Anterior cingulate cortex (tissue), 58 donors: ENCODE data around the gene AGAP1.
A peak's percentile ranks its signal among the peaks of the same experiment; 100 is the strongest.
"Not testable (repeated sequence)": the region's sequence is repeated elsewhere in the genome, so short reads cannot be mapped to it uniquely, and the experiment has no call there.

Source experiments
- DNase-seq, 58 donors: peaks; one replicate each; lab custom pipeline; 2025; lab: John Stamatoyannopoulos, UW

The AGAP1 gene

DNA sequence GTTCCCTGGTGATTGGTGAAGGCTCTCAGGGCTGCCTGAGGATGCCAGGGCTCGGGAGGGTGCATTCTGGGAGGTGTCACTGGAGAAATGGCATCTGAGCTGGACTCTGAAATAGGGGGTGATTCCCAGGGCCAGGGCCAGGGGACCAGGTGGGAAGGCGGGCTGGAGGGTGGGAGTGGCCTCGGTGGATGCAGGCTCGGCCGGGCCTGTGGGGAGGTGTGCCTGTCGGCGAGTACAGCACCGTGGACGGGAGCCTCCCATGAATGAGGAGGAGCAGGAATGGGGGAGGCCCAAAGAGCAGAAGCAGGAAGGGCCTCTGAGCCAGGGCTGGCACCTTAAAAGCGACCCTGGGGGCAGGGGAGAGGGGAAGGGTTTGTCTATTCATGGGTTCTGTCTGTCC is 557.5 kb downstream of the AGAP1 start:
- no peak for DNase-seq

GRCh38 chr2:236051806-236052205 is 558.0 kb downstream of the AGAP1 start:
- no peak for DNase-seq

GRCh38 chr2:236052206-236052605 is 558.4 kb downstream of the AGAP1 start:
- no peak for DNase-seq

DNA sequence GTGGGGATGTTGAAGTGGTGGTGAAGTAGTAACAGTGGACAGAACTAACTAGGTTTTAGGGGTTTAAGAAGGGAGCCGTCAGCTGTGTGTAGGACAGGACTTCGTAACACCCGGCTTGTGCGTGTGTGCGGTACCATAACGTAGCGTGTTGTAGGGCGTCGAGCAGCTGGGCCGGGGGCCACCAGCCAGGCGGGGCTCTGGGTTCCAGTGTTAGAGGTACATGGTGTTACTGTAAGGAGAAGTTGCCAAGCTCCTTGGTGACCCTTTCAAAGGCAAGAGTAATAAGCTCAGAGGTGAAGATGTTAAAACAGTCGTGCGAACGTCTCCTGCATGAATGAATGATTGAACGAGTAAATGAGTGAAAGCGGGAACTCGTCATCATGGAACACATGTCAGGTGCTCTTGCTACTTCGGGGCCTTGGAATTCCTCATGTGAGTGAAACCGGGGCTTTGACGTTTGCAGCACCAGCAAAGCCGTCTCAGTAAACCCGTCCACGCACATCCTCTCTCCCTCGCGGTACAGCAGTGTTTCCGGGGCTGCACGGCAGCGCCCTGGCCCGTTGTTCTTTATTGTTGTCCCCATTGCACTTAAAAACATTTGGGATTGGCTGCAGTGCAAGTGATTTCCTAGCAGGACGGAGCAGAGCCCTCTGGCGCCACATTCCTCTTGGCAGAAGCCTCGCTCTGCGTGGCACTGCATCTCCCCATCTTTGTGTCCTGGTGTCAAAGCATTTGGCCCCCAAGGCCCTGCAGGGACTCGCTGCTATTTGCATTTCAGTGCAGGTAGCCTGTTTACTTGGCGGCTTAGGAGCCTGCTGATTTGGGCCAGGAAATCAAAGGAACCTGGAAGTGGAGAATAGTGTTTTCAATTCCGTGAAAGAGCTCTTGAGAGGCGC is 559.3 kb downstream of the AGAP1 start:
- DNase-seq: peak in 2 of 58 donors; percentile 3 to 15

DNA sequence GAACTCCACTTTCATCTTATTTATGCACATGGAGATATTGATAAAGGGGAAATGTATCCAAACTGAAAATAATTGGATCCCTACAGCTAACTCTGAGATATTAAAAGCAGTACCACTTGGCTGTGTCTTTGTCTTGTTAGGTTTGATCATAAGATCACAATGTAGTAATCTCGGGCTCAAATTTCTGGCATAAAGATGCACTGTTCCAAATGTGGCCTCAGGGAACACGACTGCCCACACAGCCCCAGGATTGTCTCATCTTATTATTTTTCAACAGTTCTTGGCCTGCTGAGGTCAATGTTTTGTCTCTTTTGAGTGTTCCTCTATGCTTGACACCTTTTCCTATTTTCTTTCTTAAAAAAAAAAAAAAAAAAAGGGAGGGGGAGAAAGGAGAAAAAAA is 560.3 kb downstream of the AGAP1 start:
- no peak for DNase-seq

- no peak for DNase-seq
These were observed 560.9 kb downstream of the AGAP1 start for GRCh38 chr2:236054621-236055305.

DNA sequence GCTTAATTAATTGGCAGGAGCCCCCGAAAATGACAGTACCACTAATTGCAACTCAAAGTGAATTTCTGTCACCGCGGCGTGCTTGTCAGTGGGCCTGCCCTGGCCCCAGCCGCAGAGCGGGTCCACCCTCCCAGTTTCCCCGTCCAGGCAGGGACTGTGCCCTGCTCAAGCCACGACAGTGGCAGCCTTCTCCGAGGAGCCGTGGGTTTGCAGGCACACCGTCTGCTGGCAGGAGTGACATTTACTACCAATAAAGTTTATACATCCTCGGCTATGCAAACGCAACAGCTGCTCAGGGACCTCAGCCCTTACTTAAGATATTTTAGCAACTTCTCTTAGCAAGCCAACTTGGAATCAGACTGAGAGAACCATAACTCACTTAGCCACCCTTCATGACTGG is 561.6 kb downstream of the AGAP1 start:
- DNase-seq: peak in 1 of 58 donors; percentile 8

GRCh38 chr2:236056141-236056540 is 562.3 kb downstream of the AGAP1 start:
- no peak for DNase-seq

DNA sequence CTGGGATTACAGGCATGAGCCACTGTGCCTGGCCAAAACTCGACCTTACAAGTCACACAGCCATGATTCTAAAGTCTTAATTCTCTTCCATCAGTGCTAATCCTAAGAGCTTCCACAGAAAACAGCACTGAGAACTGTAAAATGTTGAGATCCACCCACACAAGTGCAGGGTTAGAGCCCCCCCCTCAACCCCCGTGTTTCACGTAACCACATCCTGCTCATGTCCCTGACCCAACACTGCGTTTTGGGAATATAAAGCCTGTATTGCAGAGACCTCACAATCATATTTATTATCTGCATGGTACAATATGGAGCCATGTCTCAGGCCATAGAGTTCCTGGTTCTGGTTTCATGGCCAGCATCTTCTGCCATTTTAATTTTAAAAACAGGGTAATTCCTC is 563.5 kb downstream of the AGAP1 start:
- DNase-seq: no peak

DNA sequence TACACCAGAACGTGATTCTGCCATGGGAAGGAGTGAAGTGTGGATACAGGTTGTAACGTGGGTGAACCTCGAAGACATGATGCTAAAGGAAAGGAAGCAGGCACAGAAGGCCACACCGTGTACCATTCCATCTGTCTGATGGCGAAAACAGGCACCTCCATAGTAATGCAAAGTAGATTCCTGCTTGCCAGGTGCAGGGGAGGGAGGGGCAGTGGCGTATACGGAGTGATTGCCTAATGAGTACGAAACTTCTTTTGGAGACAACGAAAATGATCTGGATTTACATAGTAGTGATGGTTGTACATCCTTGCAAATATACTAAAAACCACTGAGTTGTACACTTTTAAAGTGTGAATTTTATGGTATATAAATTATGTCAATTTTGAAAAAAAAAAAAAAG is 567.7 kb downstream of the AGAP1 start:
- DNase-seq: no peak

GRCh38 chr2:236061899-236062298 is 568.1 kb downstream of the AGAP1 start:
- DNase-seq: no peak

DNA sequence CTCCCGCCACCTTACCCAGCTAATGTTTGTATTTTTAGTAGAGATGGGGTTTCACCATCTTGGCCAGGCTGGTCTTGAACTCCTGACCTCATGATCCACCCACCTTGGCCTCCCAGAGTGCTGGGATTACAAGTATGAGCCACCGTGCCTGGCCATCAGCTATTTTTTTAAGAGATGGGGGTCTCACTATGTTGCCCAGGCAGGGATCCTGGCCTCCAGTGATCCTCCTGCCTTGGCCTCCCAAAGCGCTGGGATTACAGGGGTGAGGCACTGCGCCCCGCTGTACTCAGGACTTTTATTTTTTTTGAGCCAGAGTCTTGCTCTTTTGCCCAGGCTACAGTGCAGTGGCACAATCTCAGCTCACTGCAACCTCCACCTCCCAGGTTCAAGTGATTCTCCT is 569.0 kb downstream of the AGAP1 start:
- DNase-seq: not testable (repeated sequence)

GRCh38 chr2:236063994-236064393 is 570.2 kb downstream of the AGAP1 start:
- no peak for DNase-seq

GRCh38 chr2:236065314-236066160 is 571.7 kb downstream of the AGAP1 start:
- no peak for DNase-seq

GRCh38 chr2:236070236-236070635 is 576.4 kb downstream of the AGAP1 start:
- DNase-seq: no peak

DNA sequence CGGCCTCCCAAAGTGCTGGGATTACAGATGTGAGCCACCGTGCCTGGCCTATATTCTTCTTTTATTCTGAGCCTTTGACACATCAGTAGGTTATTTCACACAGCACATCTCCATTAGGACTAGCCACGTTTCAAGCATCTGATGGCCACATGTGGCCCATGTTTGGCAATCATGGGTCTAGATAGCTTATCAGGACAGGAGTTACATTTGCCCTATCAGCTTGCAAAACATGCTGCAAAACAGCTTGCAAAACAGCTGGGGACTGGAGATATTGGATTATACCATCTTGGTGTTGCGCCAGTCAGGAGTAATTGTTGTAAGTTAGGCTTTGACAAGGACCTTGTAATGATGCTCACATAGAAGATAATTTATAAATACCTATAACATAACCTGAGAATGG is 579.4 kb downstream of the AGAP1 start:
- DNase-seq: no peak

- no peak for DNase-seq
These were observed 580.2 kb downstream of the AGAP1 start for GRCh38 chr2:236073867-236074655.

- no peak for DNase-seq
These were observed 582.0 kb downstream of the AGAP1 start for GRCh38 chr2:236075802-236076201.

- no peak for DNase-seq
These were observed 584.7 kb downstream of the AGAP1 start for GRCh38 chr2:236078297-236079255.
